ENCODE measurements around the gene B4GALNT4. TPM values are rescaled to one million over a fixed set of nuclear protein-coding genes. Genes with fewer than 3 reads are reported as not detected.

Gene B4GALNT4
- total and polyA plus RNA-seq, 4 donors = 0.15 to 0.42 (median 0.42) TPM; not detected in 1

DNA sequence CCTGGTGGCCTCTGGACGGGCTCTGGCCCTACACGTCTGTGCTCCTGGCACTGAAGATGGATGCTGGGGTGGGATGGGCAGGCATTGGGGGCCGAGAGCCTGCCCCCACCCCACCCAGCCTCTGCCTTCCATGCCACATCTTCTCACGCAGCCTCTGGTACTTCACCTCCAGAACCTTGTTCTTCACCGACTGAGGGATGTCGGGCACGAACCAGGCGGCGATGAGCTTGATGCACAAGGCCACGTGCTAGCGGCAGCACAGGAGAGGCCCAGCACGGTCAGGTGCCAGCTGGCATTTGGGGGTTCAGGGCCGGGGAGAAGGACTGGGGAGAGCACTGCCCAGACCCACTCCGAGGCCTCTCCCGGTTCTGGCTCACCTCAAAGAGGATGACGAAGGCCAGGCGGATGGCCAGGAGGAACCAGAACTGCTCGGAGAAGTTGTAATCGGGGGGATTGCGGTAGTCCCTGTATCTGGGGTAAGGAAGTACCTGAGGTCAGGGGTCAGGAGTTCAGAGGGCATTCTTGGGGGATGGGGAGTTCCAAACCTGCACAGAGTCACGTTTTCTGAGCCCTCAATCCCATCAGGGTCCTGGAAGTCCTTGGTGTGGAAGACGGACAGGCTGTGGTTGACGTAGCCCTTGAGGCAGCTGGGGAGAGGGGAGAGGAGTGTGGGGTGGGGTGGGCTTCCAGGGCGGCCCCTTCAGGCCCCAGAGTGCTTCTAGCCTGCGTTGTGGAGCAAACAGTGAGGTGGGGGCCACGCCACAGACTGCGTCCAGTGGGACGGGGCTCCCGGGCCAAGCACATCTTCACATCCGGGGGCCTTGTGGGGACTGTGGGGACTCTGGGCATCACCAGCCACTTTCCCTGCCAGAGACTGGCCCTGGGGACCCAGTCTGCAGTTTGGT is 49.3 kb downstream of the B4GALNT4 start:
- no peaks in the 10 kb centered on the region for H3K36me3 ChIP-seq (ENCODE audit: control insufficient read depth in 4 of 4, insufficient read depth in 3 of 4, low read depth in 1 of 4, low read length in 3 of 4)
- H3K9me3 ChIP-seq (ENCODE audit: control insufficient read depth in 4 of 4, low read length in 3 of 4) = no peaks in the 10 kb centered on the region
- no peak overlapping the region for H3K4me3 ChIP-seq (ENCODE audit: low read depth in 1 of 3, low read length in 3 of 3)
- H3K9ac ChIP-seq (ENCODE audit: low read depth in 1 of 2, low read length in 2 of 2) = no peak overlapping the region
- no peak for DNase-seq (ENCODE audit: low spot score)
- 94% methylated on average over 30 of the region's 30 CpGs for WGBS
- peaks cover 7 to 38% (median 21%) of the 10 kb centered on the region in 4 donors for H3K4me1 ChIP-seq (ENCODE audit: control insufficient read depth in 4 of 4, insufficient read depth in 4 of 4, low read length in 3 of 4)
- TF ChIP-seq FOXA1 (IDR thresholded peaks at IDR 0.05) (no peak), RXRA (IDR thresholded peaks at IDR 0.05) (no peak), JUND (IDR thresholded peaks at IDR 0.05) (no peak), SP1 (IDR thresholded peaks at IDR 0.05) (no peak), HNF4G (IDR thresholded peaks at IDR 0.05) (no peak), HNF4A (conservative IDR thresholded peaks at IDR 0.05) (no peak), YY1 (IDR thresholded peaks at IDR 0.05) (no peak), FOXA2 (IDR thresholded peaks at IDR 0.05) (no peak)
- TF ChIP-seq, protein P1, sequence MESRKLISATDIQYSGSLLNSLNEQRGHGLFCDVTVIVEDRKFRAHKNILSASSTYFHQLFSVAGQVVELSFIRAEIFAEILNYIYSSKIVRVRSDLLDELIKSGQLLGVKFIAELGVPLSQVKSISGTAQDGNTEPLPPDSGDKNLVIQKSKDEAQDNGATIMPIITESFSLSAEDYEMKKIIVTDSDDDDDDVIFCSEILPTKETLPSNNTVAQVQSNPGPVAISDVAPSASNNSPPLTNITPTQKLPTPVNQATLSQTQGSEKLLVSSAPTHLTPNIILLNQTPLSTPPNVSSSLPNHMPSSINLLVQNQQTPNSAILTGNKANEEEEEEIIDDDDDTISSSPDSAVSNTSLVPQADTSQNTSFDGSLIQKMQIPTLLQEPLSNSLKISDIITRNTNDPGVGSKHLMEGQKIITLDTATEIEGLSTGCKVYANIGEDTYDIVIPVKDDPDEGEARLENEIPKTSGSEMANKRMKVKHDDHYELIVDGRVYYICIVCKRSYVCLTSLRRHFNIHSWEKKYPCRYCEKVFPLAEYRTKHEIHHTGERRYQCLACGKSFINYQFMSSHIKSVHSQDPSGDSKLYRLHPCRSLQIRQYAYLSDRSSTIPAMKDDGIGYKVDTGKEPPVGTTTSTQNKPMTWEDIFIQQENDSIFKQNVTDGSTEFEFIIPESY (IDR thresholded peaks at IDR 0.05) = no peak
- TF ChIP-seq, protein P2, sequence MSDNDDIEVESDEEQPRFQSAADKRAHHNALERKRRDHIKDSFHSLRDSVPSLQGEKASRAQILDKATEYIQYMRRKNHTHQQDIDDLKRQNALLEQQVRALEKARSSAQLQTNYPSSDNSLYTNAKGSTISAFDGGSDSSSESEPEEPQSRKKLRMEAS (IDR thresholded peaks at IDR 0.05) = no peak
- TF ChIP-seq, protein P3, sequence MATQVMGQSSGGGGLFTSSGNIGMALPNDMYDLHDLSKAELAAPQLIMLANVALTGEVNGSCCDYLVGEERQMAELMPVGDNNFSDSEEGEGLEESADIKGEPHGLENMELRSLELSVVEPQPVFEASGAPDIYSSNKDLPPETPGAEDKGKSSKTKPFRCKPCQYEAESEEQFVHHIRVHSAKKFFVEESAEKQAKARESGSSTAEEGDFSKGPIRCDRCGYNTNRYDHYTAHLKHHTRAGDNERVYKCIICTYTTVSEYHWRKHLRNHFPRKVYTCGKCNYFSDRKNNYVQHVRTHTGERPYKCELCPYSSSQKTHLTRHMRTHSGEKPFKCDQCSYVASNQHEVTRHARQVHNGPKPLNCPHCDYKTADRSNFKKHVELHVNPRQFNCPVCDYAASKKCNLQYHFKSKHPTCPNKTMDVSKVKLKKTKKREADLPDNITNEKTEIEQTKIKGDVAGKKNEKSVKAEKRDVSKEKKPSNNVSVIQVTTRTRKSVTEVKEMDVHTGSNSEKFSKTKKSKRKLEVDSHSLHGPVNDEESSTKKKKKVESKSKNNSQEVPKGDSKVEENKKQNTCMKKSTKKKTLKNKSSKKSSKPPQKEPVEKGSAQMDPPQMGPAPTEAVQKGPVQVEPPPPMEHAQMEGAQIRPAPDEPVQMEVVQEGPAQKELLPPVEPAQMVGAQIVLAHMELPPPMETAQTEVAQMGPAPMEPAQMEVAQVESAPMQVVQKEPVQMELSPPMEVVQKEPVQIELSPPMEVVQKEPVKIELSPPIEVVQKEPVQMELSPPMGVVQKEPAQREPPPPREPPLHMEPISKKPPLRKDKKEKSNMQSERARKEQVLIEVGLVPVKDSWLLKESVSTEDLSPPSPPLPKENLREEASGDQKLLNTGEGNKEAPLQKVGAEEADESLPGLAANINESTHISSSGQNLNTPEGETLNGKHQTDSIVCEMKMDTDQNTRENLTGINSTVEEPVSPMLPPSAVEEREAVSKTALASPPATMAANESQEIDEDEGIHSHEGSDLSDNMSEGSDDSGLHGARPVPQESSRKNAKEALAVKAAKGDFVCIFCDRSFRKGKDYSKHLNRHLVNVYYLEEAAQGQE (IDR thresholded peaks at IDR 0.05) = no peak
- TF ChIP-seq, protein P4, sequence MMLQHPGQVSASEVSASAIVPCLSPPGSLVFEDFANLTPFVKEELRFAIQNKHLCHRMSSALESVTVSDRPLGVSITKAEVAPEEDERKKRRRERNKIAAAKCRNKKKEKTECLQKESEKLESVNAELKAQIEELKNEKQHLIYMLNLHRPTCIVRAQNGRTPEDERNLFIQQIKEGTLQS (IDR thresholded peaks at IDR 0.05) = no peak
- TF ChIP-seq, protein P5, sequence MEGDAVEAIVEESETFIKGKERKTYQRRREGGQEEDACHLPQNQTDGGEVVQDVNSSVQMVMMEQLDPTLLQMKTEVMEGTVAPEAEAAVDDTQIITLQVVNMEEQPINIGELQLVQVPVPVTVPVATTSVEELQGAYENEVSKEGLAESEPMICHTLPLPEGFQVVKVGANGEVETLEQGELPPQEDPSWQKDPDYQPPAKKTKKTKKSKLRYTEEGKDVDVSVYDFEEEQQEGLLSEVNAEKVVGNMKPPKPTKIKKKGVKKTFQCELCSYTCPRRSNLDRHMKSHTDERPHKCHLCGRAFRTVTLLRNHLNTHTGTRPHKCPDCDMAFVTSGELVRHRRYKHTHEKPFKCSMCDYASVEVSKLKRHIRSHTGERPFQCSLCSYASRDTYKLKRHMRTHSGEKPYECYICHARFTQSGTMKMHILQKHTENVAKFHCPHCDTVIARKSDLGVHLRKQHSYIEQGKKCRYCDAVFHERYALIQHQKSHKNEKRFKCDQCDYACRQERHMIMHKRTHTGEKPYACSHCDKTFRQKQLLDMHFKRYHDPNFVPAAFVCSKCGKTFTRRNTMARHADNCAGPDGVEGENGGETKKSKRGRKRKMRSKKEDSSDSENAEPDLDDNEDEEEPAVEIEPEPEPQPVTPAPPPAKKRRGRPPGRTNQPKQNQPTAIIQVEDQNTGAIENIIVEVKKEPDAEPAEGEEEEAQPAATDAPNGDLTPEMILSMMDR (IDR thresholded peaks at IDR 0.05; ENCODE audit: low read depth, low read length, missing input control) = no peak
- H3K27ac ChIP-seq (ENCODE audit: low read depth in 1 of 2, low read length in 2 of 2) = no peak overlapping the region
- no peaks in the 10 kb centered on the region for H3K27me3 ChIP-seq (ENCODE audit: control insufficient read depth in 4 of 4, insufficient read depth in 4 of 4, low read length in 3 of 4)
